Measurements from ENCODE around the gene CDK14. TPM values are rescaled to one million over a fixed set of nuclear protein-coding genes. Genes with fewer than 3 reads are reported as not detected.

The CDK14 gene
- total and polyA plus RNA-seq, 2 donors (not counting 1 experiment from before 2014, with no cell fraction given): 23.6 to 41.1 TPM

- H3K9ac ChIP-seq (ENCODE audit: insufficient read depth, low read length): no peak overlapping the region
- TF ChIP-seq EZH2 (IDR thresholded peaks at IDR 0.05; ENCODE audit: low read length, missing control alignments): no peak
- TF ChIP-seq CTCF (conservative IDR thresholded peaks at IDR 0.05 in 1 of 2, IDR thresholded peaks at IDR 0.05 in 1 of 2; ENCODE audit: low read depth in 1 of 2, low read length in 2 of 2): no peak
- no peak overlapping the region for H3K27ac ChIP-seq (ENCODE audit: insufficient read depth, low read length)
- no peaks in the 10 kb centered on the region for H4K20me1 ChIP-seq (ENCODE audit: control insufficient read depth, extremely low read depth, insufficient read depth, low read length)
- no peak overlapping the region for H3K4me3 ChIP-seq (replicated peaks in 1 of 4; ENCODE audit: control extremely low read depth in 1 of 4, insufficient read depth in 1 of 4, low read depth in 3 of 4, low read length in 4 of 4)
- no peak overlapping the region for H3K4me2 ChIP-seq (ENCODE audit: extremely low read depth, insufficient read depth, low read length)
- no peaks in the 10 kb centered on the region for H3K9me3 ChIP-seq (ENCODE audit: control insufficient read depth, insufficient read depth, low read depth, low read length)
- H3K4me1 ChIP-seq (ENCODE audit: control insufficient read depth, extremely low read depth, insufficient read depth, low read length): peaks cover 2% of the 10 kb centered on the region
- H3K36me3 ChIP-seq (ENCODE audit: control insufficient read depth, insufficient read depth, low read length): no peaks in the 10 kb centered on the region
- no peaks in the 10 kb centered on the region for H3K27me3 ChIP-seq (ENCODE audit: control insufficient read depth, insufficient read depth, low read length)
- H2AFZ ChIP-seq (ENCODE audit: low read length): no peak overlapping the region
- no peaks in the 10 kb centered on the region for H3K79me2 ChIP-seq (ENCODE audit: control insufficient read depth, insufficient read depth, low read length)
- no peak for DNase-seq (ENCODE audit: low read depth in 2 of 2)
Observed at GRCh38 chr7:91066627-91067026, 470.5 kb downstream of the CDK14 start.

DNA sequence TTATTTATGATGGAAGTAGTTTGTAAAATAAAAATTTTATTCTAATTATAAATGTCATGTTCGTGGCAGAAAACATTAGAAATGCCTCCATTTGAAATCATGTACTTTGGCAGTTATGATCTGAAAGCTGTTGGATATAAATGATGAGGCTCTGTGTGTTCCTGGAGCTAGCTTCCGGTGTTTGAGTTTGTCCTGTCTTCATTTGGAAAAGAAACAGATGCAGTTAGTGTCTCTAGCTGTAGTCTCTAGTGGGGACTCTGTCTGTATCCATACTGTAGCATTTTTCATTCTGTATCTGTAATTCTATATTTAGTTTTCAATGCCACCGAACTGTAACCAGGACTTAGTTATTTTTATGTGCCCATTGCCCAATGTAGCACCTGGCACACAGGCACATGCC is 471.1 kb downstream of the CDK14 start:
- TF ChIP-seq CTCF (conservative IDR thresholded peaks at IDR 0.05 in 1 of 2, IDR thresholded peaks at IDR 0.05 in 1 of 2; ENCODE audit: low read depth in 1 of 2, low read length in 2 of 2): no peak
- TF ChIP-seq EZH2 (IDR thresholded peaks at IDR 0.05; ENCODE audit: low read length, missing control alignments): no peak
- Histone ChIP-seq H3K9ac (ENCODE audit: insufficient read depth, low read length) (no peak overlapping the region), H3K9me3 (ENCODE audit: control insufficient read depth, insufficient read depth, low read depth, low read length) (no peaks in the 10 kb centered on the region), H3K4me3 (replicated peaks in 1 of 4; ENCODE audit: control extremely low read depth in 1 of 4, insufficient read depth in 1 of 4, low read depth in 3 of 4, low read length in 4 of 4) (no peak overlapping the region), H3K36me3 (ENCODE audit: control insufficient read depth, insufficient read depth, low read length) (no peaks in the 10 kb centered on the region), H3K4me1 (ENCODE audit: control insufficient read depth, extremely low read depth, insufficient read depth, low read length) (peaks cover 2% of the 10 kb centered on the region), H2AFZ (ENCODE audit: low read length) (no peak overlapping the region), H3K27me3 (ENCODE audit: control insufficient read depth, insufficient read depth, low read length) (no peaks in the 10 kb centered on the region), H3K4me2 (ENCODE audit: extremely low read depth, insufficient read depth, low read length) (no peak overlapping the region), H3K27ac (ENCODE audit: insufficient read depth, low read length) (no peak overlapping the region), H4K20me1 (ENCODE audit: control insufficient read depth, extremely low read depth, insufficient read depth, low read length) (no peaks in the 10 kb centered on the region), H3K79me2 (ENCODE audit: control insufficient read depth, insufficient read depth, low read length) (no peaks in the 10 kb centered on the region)
- no peak for DNase-seq (ENCODE audit: low read depth in 2 of 2)

DNA sequence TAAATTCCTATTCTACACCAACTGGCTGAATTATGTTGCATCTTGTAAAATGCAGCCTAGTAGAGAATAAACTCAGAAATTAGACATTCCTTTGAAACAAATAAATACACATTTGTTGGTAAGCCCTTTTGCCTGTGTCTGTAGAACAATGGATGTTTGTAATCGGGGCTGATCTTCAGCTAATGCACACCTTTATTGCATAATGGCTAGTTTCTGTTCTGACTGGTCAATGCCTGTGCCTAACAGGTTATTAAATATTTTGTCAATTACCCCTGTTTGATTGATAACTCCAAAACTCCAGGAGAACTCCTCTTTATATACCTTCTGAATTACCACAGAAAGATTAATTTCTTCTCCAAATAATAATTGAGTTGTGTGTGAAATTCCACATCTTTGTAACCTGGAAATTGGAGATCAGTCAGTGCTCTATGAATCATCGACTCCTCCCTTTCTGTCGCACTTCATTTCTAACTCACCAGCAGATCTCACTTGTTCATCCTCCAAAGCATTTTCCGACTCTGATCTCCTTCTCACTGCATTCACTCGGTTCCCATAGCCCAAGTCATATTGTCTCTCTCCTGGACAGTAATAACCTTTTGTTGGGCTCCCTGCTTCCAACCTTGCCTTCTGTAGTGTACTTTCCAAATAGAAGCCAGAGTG is 472.1 kb downstream of the CDK14 start:
- Histone ChIP-seq H3K27me3 (ENCODE audit: control insufficient read depth, insufficient read depth, low read length) (no peaks in the 10 kb centered on the region), H3K9ac (ENCODE audit: insufficient read depth, low read length) (no peak overlapping the region), H3K4me2 (ENCODE audit: extremely low read depth, insufficient read depth, low read length) (no peak overlapping the region), H4K20me1 (ENCODE audit: control insufficient read depth, extremely low read depth, insufficient read depth, low read length) (no peaks in the 10 kb centered on the region), H2AFZ (ENCODE audit: low read length) (no peak overlapping the region), H3K4me3 (replicated peaks in 1 of 4; ENCODE audit: control extremely low read depth in 1 of 4, insufficient read depth in 1 of 4, low read depth in 3 of 4, low read length in 4 of 4) (no peak overlapping the region), H3K79me2 (ENCODE audit: control insufficient read depth, insufficient read depth, low read length) (no peaks in the 10 kb centered on the region), H3K9me3 (ENCODE audit: control insufficient read depth, insufficient read depth, low read depth, low read length) (no peaks in the 10 kb centered on the region), H3K36me3 (ENCODE audit: control insufficient read depth, insufficient read depth, low read length) (no peaks in the 10 kb centered on the region), H3K27ac (ENCODE audit: insufficient read depth, low read length) (no peak overlapping the region), H3K4me1 (ENCODE audit: control insufficient read depth, extremely low read depth, insufficient read depth, low read length) (peaks cover 2% of the 10 kb centered on the region)
- DNase-seq (ENCODE audit: low read depth in 2 of 2): peak in 1 of 2 donors; percentile 29
- TF ChIP-seq CTCF (conservative IDR thresholded peaks at IDR 0.05 in 1 of 2, IDR thresholded peaks at IDR 0.05 in 1 of 2; ENCODE audit: low read depth in 1 of 2, low read length in 2 of 2): no peak
- no peak for TF ChIP-seq EZH2 (IDR thresholded peaks at IDR 0.05; ENCODE audit: low read length, missing control alignments)

All from fibroblast of lung (primary cell).